NCI-H1048 (cell line): ENCODE results near the gene LLGL1.

Experiments
- DNase-seq: peaks from one replicate; lab custom pipeline; 2025; lab: John Stamatoyannopoulos, UW

LLGL1 gene

GRCh38 chr17:18270046-18270931, 44.9 kb downstream of the LLGL1 start:
- no peak for DNase-seq

GRCh38 chr17:18277076-18277475, 51.6 kb downstream of the LLGL1 start:
- DNase-seq, result no peak

DNA sequence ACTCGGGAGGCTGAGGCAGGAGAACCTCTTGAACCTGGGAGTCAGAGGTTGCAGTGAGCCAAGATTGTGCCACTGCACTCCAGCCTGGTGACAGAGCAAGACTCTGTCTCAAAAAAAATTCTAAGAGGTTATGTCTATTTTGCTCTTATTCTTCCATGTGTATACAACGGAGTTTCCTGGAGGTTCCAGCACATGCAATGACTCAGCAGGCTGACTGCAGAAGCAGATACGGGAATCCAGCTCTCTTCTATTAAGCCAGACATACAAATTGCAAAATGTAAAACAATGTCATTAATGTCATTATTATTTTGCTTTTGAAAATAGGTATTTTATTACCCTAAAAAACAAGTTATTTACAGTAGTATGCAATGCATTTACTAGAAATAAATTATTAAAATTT, 53.4 kb downstream of the LLGL1 start:
- DNase-seq, result no peak

DNA sequence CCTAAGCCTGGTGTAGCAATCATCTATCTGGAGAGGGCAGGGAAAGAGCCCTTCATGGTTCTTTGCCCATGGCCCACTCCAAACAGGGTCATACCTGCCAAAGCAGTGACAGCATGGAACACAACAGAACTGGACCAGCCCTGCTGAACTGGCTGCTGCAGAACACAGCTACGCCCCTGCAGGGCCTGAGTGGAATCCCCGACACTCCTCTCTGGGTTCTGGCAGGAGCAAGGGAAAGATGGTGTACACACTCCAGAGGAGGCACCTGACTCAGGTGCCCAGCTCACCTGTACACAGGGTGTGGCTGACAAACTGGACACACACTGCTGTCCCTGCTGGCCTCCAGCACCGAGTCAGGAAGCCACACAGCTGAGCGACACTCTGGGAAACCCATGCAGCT, 54.8 kb downstream of the LLGL1 start:
- DNase-seq, result no peak

GRCh38 chr17:18280766-18281371, 55.4 kb downstream of the LLGL1 start:
- no peak for DNase-seq

- DNase-seq, result no peak
Observed at GRCh38 chr17:18281788-18282187, 56.4 kb downstream of the LLGL1 start.

GRCh38 chr17:18285296-18285695, 59.9 kb downstream of the LLGL1 start:
- DNase-seq, result no peak

DNA sequence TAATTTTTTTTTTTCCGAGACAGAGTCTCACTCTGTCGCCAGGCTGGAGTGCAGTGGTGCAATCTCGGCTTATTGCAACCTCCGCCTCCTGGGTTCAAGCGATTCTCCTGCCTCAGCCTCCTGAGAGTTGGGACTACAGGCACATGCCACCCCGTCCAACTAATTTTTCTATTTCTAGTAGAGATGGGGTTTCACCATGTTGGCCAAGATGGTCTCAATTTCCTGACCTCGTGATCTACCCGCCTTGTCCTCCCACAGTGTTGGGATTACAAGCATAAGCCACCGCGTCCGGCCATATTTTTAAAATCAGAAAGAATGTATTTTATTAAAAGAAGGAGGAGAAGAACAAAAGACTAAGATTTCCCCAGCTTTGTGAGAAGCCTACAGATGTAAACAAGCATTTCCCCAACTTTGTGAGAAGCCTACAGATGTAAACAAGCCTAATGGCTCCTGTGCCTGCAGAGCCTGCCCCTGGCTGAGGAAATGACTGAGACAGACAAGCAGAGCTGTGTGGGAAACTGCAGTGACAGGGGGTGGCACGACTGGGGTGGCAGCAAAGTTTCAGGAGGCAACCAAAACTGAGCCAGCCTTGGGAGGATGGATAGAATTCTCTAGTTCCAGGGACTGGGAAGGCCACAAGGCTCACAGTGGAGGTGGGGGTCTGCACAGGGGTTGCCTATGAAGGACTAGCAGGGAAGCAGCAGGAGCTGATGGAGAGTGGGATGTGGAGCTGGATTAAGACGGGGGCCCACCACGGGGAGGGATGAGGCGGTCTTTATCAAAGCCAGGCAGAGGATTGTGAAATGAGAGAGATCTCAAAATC, 66.5 kb downstream of the LLGL1 start:
- DNase-seq, result no peak
